ENCODE measurements around the gene FAM167B. TPM values are rescaled to one million over a fixed set of nuclear protein-coding genes. Genes with fewer than 3 reads are reported as not detected.

Gene FAM167B
- total and polyA plus RNA-seq, 2 of the 4 experiments (the other 2 are of a cell fraction) = 0.18 to 0.53 TPM

DNA sequence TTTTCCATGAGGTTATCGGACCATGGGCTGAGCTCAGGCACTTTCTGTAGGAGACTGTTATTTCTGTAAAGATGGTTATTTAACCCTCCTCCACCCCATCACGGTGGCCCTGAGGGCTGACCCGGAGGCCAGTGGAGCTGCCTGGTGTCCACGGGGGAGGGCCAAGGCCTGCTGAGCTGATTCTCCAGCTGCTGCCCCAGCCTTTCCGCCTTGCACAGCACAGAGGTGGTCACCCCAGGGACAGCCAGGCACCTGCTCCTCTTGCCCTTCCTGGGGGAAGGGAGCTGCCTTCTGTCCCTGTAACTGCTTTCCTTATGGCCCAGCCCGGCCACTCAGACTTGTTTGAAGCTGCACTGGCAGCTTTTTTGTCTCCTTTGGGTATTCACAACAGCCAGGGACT, 49.2 kb upstream of the FAM167B start:
- no peak overlapping the region for H2BK120ac ChIP-seq (ENCODE audit: low read depth, low read length)
- H3K23ac ChIP-seq (ENCODE audit: low read depth, low read length) = no peak overlapping the region
- no peak overlapping the region for H2AFZ ChIP-seq (replicated peaks; ENCODE audit: low read length, poor library complexity)
- no peak overlapping the region for H2AK5ac ChIP-seq (ENCODE audit: low read depth, low read length)
- no peak overlapping the region for H4K91ac ChIP-seq (ENCODE audit: insufficient read depth, low read depth, low read length)
- H4K20me1 ChIP-seq (ENCODE audit: insufficient read depth, low read length) = 0 out of 2 replicates have a peak, but pooled peaks cover 11% of the 10 kb centered on the region
- H2AK9ac ChIP-seq (replicated peaks; ENCODE audit: low read depth, low read length, poor library complexity) = no peak overlapping the region
- TF ChIP-seq BHLHE40 (IDR thresholded peaks at IDR 0.05; ENCODE audit: low read depth, low read length) = no peak
- no peak for TF ChIP-seq MAZ (IDR thresholded peaks at IDR 0.05; ENCODE audit: borderline replicate concordance, low read depth, low read length)
- no peak for TF ChIP-seq MXI1 (IDR thresholded peaks at IDR 0.05; ENCODE audit: borderline replicate concordance, low read depth, low read length)
- TF ChIP-seq, protein P1, sequence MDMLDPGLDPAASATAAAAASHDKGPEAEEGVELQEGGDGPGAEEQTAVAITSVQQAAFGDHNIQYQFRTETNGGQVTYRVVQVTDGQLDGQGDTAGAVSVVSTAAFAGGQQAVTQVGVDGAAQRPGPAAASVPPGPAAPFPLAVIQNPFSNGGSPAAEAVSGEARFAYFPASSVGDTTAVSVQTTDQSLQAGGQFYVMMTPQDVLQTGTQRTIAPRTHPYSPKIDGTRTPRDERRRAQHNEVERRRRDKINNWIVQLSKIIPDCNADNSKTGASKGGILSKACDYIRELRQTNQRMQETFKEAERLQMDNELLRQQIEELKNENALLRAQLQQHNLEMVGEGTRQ (IDR thresholded peaks at IDR 0.05; ENCODE audit: low read depth, low read length) = no peak
- no peak for TF ChIP-seq POLR2A (IDR thresholded peaks at IDR 0.05; ENCODE audit: low read depth, low read length)
- TF ChIP-seq, protein P2, sequence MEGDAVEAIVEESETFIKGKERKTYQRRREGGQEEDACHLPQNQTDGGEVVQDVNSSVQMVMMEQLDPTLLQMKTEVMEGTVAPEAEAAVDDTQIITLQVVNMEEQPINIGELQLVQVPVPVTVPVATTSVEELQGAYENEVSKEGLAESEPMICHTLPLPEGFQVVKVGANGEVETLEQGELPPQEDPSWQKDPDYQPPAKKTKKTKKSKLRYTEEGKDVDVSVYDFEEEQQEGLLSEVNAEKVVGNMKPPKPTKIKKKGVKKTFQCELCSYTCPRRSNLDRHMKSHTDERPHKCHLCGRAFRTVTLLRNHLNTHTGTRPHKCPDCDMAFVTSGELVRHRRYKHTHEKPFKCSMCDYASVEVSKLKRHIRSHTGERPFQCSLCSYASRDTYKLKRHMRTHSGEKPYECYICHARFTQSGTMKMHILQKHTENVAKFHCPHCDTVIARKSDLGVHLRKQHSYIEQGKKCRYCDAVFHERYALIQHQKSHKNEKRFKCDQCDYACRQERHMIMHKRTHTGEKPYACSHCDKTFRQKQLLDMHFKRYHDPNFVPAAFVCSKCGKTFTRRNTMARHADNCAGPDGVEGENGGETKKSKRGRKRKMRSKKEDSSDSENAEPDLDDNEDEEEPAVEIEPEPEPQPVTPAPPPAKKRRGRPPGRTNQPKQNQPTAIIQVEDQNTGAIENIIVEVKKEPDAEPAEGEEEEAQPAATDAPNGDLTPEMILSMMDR (conservative IDR thresholded peaks at IDR 0.05; ENCODE audit: low read depth, low read length) = no peak
- TF ChIP-seq MAFK (IDR thresholded peaks at IDR 0.05; ENCODE audit: low read depth, low read length) = no peak
- TF ChIP-seq FOS (IDR thresholded peaks at IDR 0.05; ENCODE audit: low read depth, low read length) = no peak
- no peak for TF ChIP-seq SMC3 (IDR thresholded peaks at IDR 0.05; ENCODE audit: low read depth, low read length)
- no peak for TF ChIP-seq RFX5 (IDR thresholded peaks at IDR 0.05; ENCODE audit: low read depth, low read length)
- TF ChIP-seq RAD21 (IDR thresholded peaks at IDR 0.05; ENCODE audit: low read length) = no peak
- no peak for TF ChIP-seq NFE2L2 (IDR thresholded peaks at IDR 0.05; ENCODE audit: low read depth, low read length)
- no peak for TF ChIP-seq CHD1 (IDR thresholded peaks at IDR 0.05; ENCODE audit: low read depth, low read length)
- TF ChIP-seq, protein P3, sequence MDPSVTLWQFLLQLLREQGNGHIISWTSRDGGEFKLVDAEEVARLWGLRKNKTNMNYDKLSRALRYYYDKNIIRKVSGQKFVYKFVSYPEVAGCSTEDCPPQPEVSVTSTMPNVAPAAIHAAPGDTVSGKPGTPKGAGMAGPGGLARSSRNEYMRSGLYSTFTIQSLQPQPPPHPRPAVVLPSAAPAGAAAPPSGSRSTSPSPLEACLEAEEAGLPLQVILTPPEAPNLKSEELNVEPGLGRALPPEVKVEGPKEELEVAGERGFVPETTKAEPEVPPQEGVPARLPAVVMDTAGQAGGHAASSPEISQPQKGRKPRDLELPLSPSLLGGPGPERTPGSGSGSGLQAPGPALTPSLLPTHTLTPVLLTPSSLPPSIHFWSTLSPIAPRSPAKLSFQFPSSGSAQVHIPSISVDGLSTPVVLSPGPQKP (IDR thresholded peaks at IDR 0.05; ENCODE audit: borderline replicate concordance, low read depth, low read length) = no peak
- TF ChIP-seq RCOR1 (IDR thresholded peaks at IDR 0.05; ENCODE audit: insufficient replicate concordance, low read length) = no peak
- no peak for TF ChIP-seq CEBPB (IDR thresholded peaks at IDR 0.05; ENCODE audit: low read depth, low read length)
- peaks cover 53% of the 10 kb centered on the region for H3K36me3 ChIP-seq (ENCODE audit: control insufficient read depth, insufficient read depth, low read length)
- H2BK5ac ChIP-seq (ENCODE audit: low read depth, low read length, poor library complexity, severe bottlenecking) = no peak overlapping the region
- no peak overlapping the region for H2BK20ac ChIP-seq (ENCODE audit: low read depth, low read length)
- peaks cover 31% of the 10 kb centered on the region for H3K4me1 ChIP-seq (ENCODE audit: control insufficient read depth, insufficient read depth, low read length)
- H3K4me3 ChIP-seq (ENCODE audit: insufficient read depth, low read depth, low read length) = no peak overlapping the region
- no peak overlapping the region for H3K27ac ChIP-seq (ENCODE audit: insufficient read depth, low read length)
- intact Hi-C loops (cut with micrococcal nuclease) = no loop called here
- ChIA-PET POLR2A (ENCODE audit: unreplicated experiment) (interaction anchor here (1.0 kb wide), 1 partner anchor 81 kb away, joined by 4 read pairs; no protein-coding TSS in a partner anchor), CTCF (no interaction called here)
- H3K79me1 ChIP-seq (ENCODE audit: low read depth in 1 of 2, low read length in 2 of 2) = peaks cover 9 to 65% of the 10 kb centered on the region in 2 experiments; a peak in 3 of 4 replicates
- DNase-seq (no peak), ATAC-seq (ENCODE audit: low read depth) (no peak)
- no peak overlapping the region for H3K4me2 ChIP-seq (ENCODE audit: low read depth, low read length)
- peaks cover 16% of the 10 kb centered on the region; the same call in 1 of the 2 replicates for H3K9me1 ChIP-seq (ENCODE audit: insufficient read depth, low read length)
- no peak overlapping the region for H3K56ac ChIP-seq (ENCODE audit: extremely low read depth, insufficient read depth, low read length)
- H3K18ac ChIP-seq (ENCODE audit: low read depth, low read length) = no peak overlapping the region
- H3K14ac ChIP-seq (replicated peaks; ENCODE audit: low read depth, low read length) = no peak overlapping the region
- no peaks in the 10 kb centered on the region for H3K9me3 ChIP-seq (ENCODE audit: control insufficient read depth, insufficient read depth, low read length)
- H3K9ac ChIP-seq (ENCODE audit: low read depth, low read length) = no peak overlapping the region
- no peak overlapping the region for H2BK15ac ChIP-seq (ENCODE audit: low read depth, low read length)
- in situ Hi-C loops (cut with MboI; ENCODE audit: low sequenced_read_pairs) = no loop called here
- WGBS, 2 experiments (ENCODE audit: extremely low coverage in 2 of 2, insufficient read length in 1 of 2) = no CpG with 5 or more reads among the region's 6 CpGs
- no TSS peak for BruUV-seq (replicated peaks)
- no peak overlapping the region for H4K5ac ChIP-seq (ENCODE audit: low read depth, low read length)
- no peak overlapping the region for H3K4ac ChIP-seq (ENCODE audit: low read depth, low read length)
- dilution Hi-C loops (cut with HindIII; ENCODE audit: low sequenced_read_pairs, unreplicated experiment) = no loop called here
- no peak overlapping the region for H4K8ac ChIP-seq (ENCODE audit: low read depth in 2 of 2, low read length in 2 of 2)
- H3K27me3 ChIP-seq (ENCODE audit: control insufficient read depth, insufficient read depth, low read length) = no peaks in the 10 kb centered on the region

All from IMR-90 (cell line).